DMS153 treated with DMSO at 0.1 percent for 48 hours (cell line): Measurements from ENCODE around the gene NHSL1.
A peak's percentile ranks its signal among the peaks of the same experiment; 100 is the strongest.

ENCODE experiments used
- DNase-seq: peaks from one replicate; lab custom pipeline; 2025; ENCODE audit not compliant: unreplicated experiment; lab: John Stamatoyannopoulos, UW

Gene NHSL1, protein sequence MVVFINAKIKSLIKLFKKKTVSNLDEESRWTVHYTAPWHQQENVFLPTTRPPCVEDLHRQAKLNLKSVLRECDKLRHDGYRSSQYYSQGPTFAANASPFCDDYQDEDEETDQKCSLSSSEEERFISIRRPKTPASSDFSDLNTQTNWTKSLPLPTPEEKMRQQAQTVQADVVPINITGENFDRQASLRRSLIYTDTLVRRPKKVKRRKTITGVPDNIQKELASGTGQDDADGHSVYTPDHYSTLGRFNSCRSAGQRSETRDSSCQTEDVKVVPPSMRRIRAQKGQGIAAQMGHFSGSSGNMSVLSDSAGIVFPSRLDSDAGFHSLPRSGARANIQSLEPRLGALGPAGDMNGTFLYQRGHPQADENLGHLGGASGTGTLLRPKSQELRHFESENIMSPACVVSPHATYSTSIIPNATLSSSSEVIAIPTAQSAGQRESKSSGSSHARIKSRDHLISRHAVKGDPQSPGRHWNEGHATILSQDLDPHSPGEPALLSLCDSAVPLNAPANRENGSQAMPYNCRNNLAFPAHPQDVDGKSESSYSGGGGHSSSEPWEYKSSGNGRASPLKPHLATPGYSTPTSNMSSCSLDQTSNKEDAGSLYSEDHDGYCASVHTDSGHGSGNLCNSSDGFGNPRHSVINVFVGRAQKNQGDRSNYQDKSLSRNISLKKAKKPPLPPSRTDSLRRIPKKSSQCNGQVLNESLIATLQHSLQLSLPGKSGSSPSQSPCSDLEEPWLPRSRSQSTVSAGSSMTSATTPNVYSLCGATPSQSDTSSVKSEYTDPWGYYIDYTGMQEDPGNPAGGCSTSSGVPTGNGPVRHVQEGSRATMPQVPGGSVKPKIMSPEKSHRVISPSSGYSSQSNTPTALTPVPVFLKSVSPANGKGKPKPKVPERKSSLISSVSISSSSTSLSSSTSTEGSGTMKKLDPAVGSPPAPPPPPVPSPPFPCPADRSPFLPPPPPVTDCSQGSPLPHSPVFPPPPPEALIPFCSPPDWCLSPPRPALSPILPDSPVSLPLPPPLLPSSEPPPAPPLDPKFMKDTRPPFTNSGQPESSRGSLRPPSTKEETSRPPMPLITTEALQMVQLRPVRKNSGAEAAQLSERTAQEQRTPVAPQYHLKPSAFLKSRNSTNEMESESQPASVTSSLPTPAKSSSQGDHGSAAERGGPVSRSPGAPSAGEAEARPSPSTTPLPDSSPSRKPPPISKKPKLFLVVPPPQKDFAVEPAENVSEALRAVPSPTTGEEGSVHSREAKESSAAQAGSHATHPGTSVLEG (N-terminal part only)

DNA sequence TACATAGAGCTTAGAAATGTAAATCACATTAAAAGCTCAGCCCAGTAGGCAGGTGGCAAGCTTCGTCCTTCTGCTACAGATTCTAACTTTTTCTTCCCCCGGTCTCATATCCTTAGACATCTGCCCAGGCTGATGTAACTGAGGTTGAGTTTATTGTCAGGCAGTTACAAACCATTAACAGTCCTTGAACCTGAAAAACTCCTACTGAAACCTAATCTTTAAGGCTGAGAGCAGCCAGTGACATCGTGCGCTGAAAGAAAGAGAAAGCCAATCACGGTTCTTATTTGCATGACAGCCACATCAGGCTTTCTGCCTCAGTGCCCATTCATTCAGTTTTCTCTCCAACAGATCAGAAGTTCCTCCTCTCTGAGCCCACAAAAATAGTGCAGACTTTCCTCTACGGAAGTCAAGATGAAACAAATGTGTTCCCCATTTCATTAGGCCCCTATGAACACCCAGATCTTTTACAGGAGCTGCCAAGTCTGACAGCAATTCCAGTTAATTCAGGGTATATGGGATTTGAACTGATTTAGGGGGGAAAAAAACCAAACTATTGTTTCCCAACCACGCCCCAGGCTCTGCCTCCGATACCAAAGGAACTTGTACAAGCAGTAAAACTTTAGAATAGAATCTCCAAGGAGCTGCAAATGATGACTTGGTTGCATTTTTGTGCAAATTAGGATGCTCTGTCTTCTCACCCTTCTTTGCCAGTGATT is at the start of gene NHSL1:
Gene NHSL1 (minus strand): TSS at position 192 of the 716 bp plus-strand sequence. CDS start 204 bp downstream, outside the sequence.
- DNase-seq, result no peak

DNA sequence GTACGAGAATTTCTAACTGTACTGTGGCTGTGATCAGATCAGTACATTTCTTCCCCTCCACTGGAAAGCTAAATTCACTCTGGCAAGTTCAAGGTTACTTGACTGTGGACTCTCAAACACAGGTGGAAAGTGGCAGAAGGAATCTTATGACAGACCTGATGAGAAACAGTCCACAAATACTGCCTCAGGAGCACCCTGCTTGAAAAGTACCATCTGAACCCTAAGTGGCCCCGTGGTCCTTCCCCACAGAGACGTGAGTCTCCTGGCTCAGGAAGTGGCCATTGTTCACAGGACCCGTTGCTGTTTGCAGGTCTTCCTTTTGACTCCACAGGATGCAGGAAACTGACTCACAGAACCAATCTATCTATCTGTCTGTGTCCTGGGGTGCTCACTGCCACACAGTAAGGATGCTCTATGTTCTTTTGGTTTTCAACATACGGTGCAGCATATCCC is 47.5 kb upstream of the NHSL1 start:
- DNase-seq, result no peak

DNA sequence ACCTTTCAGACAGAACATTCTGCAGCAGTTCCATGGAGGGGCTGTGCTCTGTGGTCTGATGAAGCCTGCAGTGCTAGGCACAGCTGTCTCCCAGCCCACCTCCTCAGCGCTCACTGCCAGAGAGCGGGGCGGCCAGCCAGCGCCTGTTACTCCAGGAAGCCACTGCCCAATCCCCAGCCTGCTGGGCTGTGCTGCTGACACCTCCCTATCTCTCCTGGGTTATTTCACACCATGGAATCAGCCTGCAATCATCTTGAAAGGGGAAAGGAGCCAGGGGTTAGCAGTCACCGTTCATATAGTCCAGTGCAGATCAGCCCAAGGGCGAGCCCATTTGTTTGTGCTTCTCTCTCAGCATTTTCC is 46.3 kb upstream of the NHSL1 start:
- DNase-seq, result no peak

DNA sequence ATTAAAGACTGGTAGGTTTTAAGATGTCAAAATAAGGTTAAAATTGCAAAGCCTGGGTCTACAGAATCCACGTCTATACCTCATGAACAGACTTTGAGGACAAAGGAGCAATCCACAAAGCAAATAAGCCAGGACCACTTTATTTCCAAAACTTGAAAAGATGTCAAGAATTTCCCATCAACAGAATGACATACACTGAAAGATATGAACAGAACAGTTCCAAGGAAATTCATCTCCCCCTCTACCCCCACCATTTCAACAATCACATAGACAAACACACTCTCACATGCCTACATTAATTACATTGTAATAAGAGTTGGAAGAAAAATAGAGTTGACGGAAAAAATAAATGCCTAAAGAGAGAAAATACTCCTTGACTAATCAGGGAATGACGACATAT is 45.2 kb upstream of the NHSL1 start:
- no peak for DNase-seq

DNA sequence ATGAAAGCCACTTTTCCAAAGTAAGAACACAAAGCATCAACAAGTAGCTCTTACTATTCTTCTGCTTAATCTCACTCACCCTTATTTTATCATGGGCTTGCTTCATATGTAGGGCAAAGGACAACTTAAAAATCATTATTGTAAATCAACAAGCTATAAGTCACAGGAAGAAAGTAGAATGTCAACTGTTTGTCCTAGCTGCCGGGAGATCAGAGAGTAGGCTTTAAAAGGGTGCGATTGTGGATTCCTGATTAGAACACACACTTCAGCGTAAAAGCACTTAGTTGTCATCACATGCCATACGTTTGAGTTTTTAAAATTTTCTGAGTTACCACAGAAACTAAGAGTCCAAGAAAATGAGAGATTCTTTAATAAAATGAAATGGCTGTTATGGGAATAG is 44.4 kb upstream of the NHSL1 start:
- DNase-seq, result no peak

DNA sequence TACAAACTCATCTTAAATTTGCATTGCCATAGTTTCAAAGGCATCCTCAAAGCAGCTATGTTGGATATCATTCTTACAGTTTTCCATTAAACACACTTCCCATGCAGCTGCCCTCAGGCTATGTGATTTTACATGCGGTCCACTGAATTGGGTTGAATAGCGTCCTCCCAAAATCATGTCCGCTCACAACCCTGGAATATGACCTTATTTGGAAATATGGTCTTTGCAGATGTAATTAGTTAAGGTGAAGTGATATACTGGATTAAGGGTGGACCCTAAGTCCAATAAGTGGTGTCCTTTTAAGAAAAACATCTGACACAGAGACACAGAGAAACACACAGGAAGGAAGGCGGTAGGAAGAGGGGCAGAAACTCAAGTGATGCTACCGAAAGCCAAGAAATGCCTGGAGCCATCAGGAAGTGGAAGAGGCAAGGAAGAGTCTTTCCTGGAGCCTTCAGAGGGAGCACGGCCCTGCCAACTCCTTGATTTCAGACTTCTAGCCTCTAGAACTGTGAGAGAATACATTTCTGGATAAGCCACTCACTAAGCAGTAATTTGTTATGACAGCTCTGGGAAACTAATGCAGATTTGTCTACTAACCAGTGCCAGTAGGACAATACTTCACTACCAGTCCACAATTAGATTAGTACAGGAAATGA is 42.7 kb upstream of the NHSL1 start:
- DNase-seq, result no peak

DNA sequence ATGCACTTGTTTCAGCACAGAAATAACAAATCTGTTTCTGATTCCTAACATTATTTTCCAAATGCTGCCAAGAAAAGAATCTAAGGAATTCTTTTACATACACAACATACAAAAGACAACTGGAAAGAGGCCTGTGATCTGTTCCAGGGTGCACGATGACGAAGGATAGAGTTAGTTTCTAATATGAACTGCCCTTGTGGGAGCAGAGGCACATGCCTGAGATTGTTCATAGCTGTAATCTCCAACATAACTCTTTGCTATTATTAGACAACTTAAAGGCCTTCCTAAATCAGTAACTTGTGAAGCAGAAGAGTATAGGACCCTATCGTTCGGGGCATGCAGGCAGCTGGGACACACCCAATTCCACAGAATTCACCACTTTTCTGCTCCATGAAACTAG is 41.2 kb upstream of the NHSL1 start:
- no peak for DNase-seq

DNA sequence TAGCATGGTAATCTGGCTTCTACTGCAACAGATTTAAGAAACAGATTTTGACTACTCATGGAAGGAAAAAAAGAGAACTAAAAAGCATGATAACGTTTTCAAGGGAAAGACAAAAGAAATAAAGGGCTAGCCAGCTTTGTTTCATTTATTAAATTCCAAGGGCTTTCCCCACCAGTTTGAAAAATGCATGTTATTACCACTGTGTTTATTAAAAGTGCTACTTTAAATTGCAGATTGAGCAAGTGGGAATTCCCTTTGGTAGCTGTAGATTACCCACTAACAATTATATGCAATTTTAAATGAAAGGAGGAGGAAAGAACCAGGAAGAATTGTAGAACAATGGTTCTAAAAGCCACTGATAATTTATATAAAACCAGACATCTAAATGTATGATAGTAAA is 40.6 kb upstream of the NHSL1 start:
- no peak for DNase-seq

DNA sequence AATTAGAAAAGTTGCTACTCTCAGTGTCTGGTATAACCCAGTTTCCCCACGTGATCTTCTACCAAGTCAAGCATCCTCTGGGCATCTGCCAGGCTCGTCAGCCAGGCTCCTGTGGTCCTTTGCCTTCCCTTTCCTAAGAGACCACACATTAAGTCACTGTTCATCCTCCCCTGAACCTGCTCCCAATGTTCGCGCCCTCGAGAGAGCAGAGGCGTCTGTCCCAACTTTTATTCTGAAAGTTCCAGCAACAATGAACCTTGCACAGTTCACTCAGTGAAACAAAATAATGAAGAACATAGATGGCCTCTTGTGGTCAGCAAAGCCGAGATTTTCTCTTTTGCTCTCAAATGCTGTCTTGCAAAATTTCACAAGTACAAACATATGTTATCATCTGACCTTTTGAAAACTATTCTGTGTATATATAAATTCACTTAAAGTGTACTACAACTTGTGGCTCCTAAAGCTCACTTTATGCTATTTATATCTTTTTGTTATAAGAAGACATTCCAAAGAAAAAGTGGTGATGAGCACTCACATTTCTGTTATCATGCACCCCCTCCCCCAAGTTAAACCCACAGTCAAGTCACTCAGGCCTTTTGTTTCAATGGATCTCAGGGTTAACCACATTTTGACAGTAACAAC is 39.2 kb upstream of the NHSL1 start:
- no peak for DNase-seq

DNA sequence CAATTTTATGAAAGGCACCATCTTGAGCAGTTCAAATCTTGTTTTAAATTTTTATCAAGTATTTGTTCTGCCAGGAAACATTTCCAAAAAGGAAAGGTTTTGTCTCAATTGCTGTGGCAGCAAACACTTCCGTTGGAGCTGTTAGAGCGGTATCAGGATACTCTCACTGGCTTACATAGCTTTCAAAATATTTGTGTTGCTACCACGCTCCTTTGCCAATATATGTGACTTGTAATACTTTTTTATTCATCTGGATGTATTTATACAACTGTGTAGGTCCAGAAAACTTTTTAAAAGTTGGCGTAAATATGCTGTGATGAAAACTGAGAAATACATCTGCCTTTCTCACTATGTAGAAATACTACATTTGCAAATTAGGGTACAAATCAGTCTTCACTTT is 37.8 kb upstream of the NHSL1 start:
- DNase-seq, result no peak

DNA sequence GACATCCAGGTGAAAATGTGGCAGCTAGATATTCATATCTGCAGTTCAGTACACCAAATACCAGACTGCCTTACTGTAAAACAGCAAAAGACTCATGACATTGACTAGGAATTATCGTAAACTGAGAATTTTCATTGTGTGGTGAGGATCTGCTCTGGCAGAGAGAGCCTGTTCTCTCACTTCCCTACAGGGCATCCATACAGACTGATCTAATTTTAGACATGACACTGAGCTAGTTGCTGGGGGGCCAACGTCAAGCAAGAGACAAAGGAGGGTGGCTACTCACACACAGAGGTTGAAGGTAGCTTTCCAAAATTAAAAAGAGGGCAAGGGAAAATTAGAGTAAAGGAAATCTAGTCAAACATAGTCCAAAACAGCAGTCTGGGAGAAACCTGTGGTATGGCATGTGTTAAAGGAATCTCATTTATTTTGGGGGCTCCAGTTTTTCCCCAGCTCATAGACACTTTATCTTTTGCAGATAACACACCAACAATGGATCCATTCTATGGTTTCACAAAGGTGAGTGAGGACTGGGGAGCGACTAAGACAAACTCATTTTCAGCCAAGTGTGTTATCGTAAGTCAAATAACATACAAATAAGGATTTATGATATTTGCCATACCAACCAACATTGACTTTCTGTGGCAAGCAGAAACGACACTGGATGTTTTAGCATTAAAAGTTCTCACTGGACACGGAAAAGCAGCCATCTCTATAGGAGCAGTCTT is 36.6 kb upstream of the NHSL1 start:
- DNase-seq, result no peak

DNA sequence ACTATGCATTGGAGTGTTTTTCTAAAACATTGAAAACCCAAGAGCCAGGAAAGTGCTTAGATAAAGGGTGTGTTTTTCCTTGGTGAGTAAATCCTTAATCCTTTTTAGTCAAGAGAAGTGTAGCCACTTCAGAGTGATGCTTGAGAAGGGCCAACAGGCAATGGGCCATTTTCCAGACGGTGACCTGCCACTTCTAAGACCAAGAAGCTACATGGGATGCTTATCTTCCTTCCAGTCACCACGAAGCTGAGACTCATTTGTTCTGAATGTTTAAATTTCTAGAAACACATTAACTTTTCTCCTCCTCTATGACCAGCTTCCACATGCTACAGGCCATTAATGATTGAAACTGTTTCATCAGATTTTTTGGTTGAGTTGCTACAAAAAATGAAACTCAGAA is 34.4 kb upstream of the NHSL1 start:
- DNase-seq, result no peak

DNA sequence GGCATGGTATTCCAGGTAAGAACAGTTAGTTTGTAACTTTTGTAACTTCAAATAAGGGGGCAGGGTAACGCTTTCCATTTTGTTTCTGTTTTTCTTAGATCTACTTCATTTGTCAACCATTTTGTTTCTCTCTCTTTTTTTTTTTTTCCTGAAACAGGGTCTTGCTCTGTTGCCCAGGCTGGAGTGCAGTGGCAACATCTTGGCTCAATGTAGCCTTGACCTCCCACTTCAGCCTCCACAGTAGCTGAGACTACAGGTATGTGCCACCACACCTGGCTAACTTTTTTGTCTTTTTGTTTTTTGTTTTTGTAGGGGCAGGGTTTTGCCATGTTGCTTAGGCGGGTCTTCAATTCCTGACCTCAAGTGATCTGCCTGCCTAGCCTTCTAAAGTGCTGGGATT is 32.1 kb upstream of the NHSL1 start:
- DNase-seq, result no peak

DNA sequence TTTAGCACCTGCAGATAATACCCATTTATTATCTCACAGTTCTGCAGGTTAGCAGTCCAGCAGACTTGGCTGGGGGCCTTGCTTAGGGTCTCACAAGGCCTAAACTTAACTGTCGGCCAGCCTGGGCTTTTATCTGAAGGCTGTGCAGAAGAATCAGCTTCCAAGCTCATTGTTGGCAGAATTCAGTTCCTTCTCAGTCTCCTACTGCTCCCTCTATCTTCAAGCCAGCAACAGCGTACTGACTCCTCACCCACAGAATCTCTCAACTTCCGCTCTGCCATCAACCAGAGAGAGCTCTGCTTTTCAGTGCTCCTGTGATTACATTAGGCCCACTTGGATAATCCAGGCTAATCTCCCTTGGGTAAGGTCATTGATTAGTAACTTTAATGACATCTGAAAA is 30.2 kb upstream of the NHSL1 start:
- DNase-seq, result no peak

DNA sequence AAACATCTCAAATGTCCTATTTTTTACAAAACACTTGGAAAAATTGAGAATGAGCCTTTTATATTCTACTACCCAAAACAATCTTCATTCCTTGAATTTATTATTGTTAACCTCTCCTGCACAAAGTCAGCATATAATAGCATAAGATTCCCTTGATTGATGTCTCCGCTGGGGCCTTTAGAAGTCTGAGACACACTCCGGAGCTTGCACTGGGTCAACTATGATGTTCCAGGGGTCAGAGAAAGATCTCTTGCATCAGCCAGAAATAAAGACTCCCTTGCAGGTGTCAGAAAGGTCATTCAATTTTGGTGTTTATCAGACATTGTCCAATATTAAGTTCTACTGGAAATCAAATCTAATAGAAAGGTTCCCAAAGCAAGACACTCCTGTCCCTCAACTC is 29.7 kb upstream of the NHSL1 start:
- DNase-seq, result no peak

DNA sequence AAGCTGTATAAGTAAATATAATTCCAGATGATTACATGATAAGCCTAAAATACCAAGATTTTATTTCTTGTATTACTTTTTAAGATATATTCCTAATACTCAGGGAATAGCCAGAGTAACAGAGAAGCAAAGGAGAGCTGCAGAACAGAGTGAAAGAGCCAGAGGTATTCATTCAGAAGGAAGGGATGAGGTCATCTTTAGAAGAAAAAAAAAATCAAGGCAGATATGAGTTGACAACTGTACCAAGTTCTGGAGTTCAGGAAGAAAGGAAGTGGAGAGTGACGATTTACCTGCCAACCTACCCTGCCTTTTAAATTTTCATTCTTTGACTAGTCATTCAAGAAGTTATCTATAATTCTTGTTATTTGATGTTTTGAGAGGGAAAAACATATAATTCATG is 28.8 kb upstream of the NHSL1 start:
- DNase-seq, result no peak

DNA sequence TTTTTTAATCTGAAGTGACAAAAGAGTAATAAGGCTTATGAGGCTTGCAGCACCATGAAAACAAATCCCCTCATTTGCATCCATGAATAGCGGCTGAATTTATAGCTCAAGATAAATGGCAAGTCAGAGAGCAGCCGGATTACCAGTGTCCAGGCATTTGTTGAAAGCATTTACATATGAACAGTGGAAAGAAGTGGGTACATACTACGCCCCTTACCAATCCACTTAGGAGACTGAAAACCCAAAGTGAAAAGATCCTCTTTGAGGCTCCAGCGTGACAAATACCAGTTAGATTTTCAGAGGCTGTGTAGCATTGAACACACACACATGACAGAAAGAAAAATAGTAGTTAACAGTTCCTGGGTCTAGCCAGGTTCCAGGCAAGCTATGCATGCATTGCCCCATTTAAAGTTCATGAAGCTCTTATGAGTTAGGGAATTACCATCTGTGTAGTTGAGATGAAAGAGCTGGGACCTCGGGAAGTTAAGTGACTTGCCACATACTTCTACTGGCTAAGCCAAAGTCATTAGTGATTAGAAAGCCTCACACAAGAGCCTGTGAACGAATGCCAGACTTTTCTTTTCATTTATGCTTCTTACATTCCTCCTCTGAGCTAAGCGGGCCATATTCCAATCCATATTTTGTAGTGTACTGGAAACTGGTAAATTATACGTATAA is 28.3 kb upstream of the NHSL1 start:
- DNase-seq, result no peak

DNA sequence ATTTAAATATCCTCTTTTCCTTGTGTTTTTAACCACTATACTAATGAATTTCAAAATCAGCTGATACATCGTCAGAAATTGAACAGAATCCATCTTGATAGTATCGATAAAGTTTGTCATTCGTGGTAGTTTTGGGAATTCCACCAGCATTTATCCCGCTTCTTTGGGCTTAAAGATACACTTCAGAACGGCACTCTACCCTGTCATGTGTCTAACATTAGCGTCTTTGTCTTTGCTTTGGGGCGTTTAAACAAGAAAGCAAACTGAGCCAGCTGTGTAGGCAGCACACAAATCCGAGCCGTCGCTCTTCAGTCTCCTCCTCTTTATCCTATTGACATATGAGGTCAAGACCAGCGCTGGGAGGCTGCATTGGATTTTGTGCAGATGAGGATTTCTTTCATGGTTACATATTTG is 27.5 kb upstream of the NHSL1 start:
- DNase-seq, result peak; percentile 27

DNA sequence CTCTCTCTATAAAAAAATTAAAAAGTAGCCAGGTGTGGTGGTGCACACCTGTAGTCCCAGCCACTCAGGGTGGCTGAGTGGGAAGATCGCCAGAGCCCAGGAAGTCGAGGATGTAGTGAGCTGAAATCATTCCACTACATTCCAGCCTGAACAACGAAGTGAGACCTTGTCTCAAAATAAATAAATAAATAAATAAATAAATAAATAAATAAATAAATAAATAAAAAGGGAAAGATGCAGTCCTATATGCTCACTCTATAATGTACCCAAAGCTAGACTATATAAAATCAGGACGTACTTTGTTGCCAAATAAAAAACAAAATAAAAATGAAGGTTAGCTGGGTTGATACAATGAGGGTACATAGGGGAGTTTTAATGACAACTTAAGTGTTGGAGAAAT is 26.1 kb upstream of the NHSL1 start:
- DNase-seq, result no peak
